GM18519 (cell line): ENCODE results near the gene GRIN1.

Experiments used
- ATAC-seq: cut with Tn5 transposase; IDR thresholded peaks from one replicate; pipeline ENCODE4 v1.9.1; 2021; ENCODE audit warnings: mild to moderate bottlenecking, moderate library complexity; ENCODE audit not compliant: unreplicated experiment, low FRiP score

GRIN1 gene

GRCh38 chr9:137189297-137190295, 50.6 kb downstream of the GRIN1 start:
- ATAC-seq = no peak

GRCh38 chr9:137190315-137190856, 51.4 kb downstream of the GRIN1 start:
- no peak for ATAC-seq

DNA sequence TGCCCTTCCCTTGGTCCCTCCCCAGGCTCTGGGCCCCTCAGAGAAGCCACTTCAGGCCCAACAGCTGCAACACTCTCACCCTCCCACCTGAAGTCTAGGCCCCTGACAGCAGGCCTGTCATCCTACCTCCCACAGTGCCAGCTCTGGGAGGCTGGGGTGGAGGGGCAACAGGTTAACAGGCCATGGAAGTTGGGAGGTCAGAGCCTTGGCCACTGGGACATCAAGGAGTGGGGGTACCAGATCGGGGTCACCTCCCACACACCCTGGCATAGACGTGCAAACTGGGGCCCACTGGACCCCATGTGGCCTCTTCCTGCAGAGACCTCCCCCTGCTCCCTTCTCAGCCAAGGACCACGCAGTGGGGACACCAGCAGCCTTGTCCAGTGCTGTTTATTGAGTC, 52.3 kb downstream of the GRIN1 start:
- no peak for ATAC-seq

- ATAC-seq = no peak
Observed at GRCh38 chr9:137191691-137192447, 52.9 kb downstream of the GRIN1 start.

DNA sequence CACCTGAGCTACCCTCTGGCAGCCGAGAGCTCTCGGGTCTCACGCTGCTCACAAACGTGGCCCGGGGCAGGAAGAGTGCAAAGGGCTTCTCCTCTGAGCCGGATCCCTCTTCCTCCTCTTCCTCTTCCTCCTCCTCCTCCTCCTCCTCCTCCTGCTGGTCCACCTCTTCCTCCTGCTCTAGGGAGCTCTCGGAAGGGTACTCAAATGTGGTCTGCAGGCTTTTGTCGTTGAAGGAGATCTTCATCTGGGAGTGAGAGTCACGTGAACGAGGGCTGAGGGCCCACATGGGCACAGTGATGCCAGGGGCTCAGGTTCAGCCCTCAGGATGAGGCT, 53.5 kb downstream of the GRIN1 start:
- ATAC-seq = no peak

- no peak for ATAC-seq
Observed at GRCh38 chr9:137192859-137193258, 53.9 kb downstream of the GRIN1 start.

GRCh38 chr9:137193771-137194170, 54.8 kb downstream of the GRIN1 start:
- ATAC-seq = no peak

DNA sequence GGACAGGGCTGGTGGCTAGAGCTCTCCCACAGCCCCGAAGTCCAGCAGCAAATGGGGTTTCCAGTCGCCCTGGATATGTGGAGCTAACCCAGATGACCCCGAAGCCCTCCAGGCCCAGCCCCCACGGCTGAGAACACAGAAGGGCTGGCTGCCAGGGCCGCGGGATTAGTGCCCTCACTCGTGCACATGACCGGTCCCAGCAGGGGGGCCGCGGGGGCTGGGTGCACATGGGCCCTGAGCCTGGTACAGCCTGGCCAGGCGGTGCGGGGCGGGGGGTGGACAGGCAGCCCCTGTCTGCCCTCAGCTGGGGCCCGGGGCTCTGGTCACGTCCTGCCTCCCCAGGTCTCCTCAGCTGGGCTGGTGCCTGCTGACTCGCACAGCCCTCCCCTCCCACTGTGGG, 55.4 kb downstream of the GRIN1 start:
- no peak for ATAC-seq

DNA sequence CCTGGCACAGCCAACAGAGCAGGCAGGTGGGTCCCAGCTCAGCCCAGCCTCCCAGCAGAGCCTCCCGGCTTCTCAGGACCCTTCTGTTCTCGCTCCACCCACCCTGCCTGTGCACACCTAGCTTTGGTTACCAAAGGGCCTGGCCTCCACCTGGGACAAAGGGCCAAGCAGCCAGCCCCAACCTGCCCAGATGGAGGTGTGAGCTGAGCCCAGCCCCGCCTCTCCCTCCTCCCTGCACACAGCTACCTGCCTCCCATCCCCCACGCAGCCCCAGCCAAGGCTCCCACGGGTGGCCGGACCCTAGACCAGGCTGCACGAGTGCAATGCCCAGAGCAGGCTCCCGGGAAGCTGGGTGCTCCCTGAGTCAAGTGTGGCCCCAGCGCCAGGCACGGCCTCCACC, 56.0 kb downstream of the GRIN1 start:
- ATAC-seq = no peak

DNA sequence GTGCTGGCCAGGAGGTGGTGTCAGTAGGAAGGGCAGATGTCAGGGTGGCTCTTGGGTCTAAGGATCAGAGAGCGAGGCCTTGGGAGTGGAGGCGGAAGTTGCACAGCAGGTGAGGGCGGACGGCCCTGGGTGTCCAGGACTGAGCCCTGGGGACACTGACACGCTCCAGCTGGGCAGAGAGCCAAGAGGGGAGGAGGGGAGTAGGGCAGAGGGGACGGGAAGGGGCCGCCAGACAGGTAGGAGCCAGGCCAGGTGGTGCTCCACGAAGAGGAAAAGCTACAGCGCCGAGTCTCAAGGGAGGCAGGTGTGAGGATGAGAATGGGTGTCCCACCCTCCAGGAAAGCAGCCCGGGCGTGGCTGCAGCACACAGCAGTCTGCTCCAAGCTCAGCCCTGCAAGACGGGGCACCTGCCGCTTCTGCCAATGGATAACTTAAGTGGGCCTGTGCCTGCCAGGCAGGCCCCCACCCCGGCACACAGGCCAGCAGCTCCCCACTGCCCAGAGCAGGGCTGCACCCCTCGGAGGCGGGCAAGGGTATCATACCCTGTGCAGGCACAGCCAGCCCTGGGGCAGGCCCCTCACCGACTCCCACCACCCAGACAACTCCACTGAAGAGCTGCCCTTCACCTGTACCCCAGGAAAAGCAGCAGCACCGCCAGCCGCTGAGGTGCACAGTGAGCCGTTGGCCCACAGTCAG, 56.7 kb downstream of the GRIN1 start:
- no peak for ATAC-seq

DNA sequence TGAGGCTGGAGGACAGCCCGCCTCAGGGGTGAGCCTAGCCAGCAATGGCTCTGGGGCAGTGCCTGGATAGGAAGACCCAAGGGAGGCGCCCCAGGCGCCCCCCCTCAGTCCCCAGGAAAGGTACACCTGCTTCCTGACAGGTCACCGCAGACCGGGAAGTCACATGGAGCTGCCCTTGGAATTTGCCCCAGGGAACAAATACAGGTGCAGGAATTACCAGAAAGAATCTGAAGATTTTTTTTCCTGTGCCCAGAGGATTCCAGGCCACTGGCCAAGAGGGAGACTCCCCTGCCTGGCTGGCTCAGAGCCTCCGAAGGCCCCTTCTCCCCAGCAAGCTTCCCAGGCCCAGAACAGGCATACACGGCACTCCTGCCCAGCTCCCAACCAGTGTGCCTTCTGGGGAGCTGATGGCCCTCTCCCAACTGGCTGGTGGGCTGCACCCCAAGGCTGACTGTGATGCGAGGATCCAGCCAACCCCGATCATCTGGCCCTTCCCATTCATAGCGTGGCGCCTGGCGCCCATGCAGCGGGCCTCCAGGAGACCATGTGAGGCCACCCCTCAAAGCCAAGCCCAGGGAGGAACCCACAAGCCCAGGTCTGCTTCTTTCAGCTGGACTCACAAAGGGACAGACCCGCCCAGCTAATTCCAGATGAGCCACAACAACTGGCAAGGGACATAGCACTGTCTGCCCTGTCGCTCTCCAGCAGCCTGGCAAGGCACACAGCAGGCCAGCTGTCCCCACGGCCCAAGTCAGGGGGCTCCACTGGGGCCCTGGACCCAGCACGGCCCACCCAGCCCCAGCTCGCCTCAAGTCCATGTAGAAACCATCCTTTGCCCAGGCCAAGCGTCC, 59.3 kb downstream of the GRIN1 start:
- no peak for ATAC-seq

DNA sequence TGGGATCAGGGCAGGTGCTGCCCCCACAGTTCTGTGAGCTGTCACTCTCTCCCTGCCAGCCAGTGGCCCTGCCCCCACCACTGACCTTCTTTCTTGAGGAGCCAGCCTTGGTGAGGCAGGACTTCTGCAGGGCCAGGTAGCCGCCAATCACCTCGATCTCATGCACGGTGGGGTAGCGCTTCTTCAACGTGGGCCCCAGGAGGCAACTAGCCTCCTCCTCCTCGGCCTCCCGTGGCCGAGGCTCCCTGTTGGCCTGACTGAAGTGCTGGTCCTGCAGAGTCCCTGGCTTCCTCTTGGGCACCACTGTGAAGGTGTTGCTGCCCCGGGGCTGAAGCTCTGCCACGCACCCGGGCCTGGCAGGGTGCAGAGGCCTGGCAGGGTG, 59.9 kb downstream of the GRIN1 start:
- no peak for ATAC-seq

DNA sequence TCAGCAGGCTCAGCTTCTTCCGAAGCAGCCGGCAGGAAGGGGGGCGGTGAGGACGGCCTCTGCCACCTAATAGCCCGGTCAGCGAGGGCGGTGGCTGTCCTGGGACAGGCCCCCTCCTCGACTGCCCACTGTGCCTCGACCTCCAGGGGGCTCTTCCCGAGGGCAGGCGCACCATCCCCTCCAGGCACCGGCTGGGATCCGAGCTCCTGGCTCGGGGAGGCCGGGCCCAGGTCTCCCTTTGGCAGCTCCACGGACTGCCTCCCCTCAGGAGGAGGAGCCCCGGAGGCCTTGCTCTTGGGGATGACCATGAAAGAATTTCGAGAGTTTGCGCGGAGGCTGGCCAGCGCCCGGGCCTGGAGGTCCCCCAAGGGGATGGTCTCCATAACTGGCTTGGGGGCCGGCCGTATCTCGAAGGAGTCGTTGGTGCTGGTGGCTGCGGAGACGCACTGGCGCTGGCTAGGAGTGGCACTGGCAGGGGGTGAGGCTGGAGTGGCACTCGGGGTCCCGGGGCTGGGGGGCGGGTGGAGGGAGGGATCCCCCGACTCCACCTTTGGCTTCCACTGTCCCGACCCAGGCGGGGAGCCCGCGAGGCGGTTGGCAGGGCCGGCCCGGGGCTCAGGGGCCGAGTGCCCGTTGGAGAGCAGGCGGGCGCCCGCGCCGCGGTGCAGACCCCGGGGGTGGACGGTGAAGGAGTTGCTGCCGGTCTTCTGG, 60.6 kb downstream of the GRIN1 start:
- no peak for ATAC-seq

DNA sequence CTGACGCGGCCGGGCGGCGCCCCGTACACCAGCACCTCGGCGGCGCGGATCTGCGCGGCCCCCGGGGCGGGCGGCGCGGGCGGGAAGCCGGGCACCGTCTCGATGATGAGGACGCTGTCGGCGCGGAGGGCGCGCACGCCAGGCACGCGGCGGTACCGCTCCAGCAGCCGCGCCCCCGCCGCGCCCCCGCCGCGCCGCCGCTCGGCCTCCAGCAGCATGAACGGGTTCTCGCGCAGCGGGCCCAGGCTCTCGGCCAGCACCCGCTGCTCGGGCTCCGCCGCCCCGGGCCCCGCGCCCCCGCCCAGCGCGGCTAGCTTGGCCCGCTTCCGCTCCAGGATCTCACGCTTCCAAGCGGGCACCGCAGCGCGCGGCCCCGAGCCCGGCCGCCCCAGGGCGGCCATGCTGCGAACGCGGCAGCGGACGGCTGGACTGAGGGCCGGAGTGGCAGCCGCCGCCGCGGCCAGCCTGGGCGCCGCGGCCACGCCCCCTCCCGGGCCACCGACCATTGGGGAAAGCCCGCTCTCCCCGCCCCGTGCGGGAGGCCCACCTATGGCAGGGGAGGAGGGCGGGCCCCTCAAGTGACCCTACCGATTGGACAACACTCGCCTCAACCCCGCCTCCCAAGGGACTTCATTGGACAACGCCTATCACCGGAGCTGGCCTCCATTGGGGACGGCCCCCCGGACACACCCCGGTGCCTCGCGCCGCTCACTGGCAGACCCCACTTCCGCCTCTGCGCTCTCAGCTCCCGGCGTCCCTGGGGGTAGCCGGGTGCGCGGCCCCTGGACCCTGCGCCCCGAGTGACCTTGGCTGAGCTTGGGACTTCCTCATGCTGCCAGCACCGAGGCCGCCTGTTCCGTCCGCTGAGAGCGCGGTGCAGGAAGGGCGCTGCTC, 61.6 kb downstream of the GRIN1 start, which contains the start of gene TPRN:
Gene TPRN, minus strand, starts transcription at position 431 of the 894 bp plus-strand sequence. Its CDS starts 30 bp downstream, at position 401.
- ATAC-seq = peak; percentile 73

DNA sequence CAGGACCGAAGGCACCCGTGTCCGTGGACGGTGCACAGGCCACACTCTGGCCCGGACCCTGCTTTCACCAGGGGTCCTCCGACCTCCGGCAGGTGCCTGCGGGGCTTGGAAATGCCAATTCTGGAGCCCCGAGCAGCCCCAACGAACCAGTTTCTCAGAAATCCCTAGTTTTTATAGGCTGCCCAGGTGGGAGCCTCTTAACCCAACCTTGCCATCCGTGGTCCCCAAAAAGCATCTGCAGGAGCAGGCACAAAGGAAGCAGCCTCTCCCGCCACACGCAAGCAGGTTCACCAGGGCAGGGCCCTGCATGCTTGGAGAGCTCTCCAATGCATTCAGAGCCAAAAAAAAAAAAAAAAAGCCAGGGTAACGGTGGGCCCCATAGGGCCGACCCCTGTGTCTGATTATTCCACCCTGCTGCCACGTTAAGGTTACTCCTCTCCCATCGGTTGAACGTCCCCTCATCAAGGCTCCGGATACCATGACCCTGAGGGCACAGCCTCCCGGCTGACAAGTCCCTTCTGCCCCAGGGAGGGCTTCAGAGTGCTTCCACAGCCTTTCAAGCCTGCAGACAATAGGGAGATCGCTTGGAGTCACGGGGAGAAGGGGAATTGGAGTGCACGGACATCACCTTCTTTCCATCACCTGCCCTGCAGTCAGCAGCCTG, 62.4 kb downstream of the GRIN1 start:
- no peak for ATAC-seq

DNA sequence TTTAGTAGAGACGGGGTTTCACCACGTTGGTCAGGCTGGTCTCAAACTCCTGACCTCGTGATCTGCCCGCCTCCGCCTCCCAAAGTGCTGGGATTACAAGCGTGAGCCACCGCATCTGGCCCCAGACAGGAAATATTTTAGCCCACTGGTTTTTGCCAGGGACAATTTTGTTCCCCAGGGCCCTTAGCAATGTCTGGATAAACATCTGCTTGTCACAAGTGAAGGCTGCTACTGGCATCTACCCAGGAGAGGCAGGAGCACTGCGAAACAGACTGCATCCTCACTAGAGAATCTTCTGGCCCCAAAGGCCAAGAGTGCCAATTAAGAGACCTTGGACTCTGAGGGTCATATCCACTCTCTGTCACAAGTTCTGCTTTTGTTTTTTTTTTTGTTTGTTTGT, 64.0 kb downstream of the GRIN1 start:
- no peak for ATAC-seq

- no peak for ATAC-seq
Observed at GRCh38 chr9:137204731-137205125, 65.8 kb downstream of the GRIN1 start.
